Caco-2 (cell line): ENCODE measurements around the gene EPS15. TPM values are rescaled to one million over a fixed set of nuclear protein-coding genes. Genes with fewer than 3 reads are reported as not detected.

Experiments
- BruUV-seq: library from RNA; stranded (reverse); fragments of 400-500 nt; replicated peaks from 2 replicates; lab custom pipeline; 2021; lab: Mats Ljungman, UMichigan
- CTCF ChIA-PET: fragments of 300-600 bp; sonication (Branson Sonifier 250); formaldehyde crosslinking; loops from one replicate; lab custom pipeline; 2022; ENCODE audit warnings: antibody characterized with exemption; lab: Charles Lee
- POLR2A ChIA-PET: fragments of 300-600 bp; sonication (Branson Sonifier 250); formaldehyde crosslinking; loops from one replicate; lab custom pipeline; 2022; ENCODE audit warnings: antibody characterized with exemption; lab: Charles Lee
- DNase-seq, 2 experiments: peaks; one replicate each; pipeline versions ENCODE4 v3.0.0 to v3.0.0-alpha.2; 2020 to 2022
- H3K27me3 ChIP-seq: replicated peaks from 2 replicates; pipeline ENCODE4 v1.6.0; 2011; ENCODE audit warnings: low read length; ENCODE audit not compliant: control insufficient read depth, insufficient read depth
- H3K36me3 ChIP-seq: 2 replicates; pipeline ENCODE4 v1.5.1; 2011; ENCODE audit warnings: low read length; ENCODE audit not compliant: control insufficient read depth, insufficient read depth
- H3K4me1 ChIP-seq: fragments of 250-450 bp; sonication (Bioruptor Pico); 2 replicates; pipeline ENCODE4 v1.5.1; 2020; ENCODE audit warnings: mild to moderate bottlenecking
- H3K4me3 ChIP-seq: 2 replicates; pipeline ENCODE4 v1.5.1; 2011; ENCODE audit warnings: low read depth, mild to moderate bottlenecking, control low read depth, low read length
- H3K9me3 ChIP-seq: fragments of 250-450 bp; sonication (Bioruptor Pico); 2 replicates; pipeline ENCODE4 v1.5.1; 2020; ENCODE audit warnings: mild to moderate bottlenecking, moderate library complexity
- H3K27ac Mint-ChIP-seq: one replicate; pipeline ENCODE4 v1.8.0; 2022; ENCODE audit warnings: mixed read lengths; ENCODE audit not compliant: unreplicated experiment
- H3K27me3 Mint-ChIP-seq: one replicate; pipeline ENCODE4 v1.8.0; 2022; ENCODE audit warnings: mixed read lengths; ENCODE audit not compliant: insufficient read depth, unreplicated experiment
- H3K36me3 Mint-ChIP-seq: one replicate; pipeline ENCODE4 v1.8.0; 2022; ENCODE audit warnings: mild to moderate bottlenecking, mixed read lengths; ENCODE audit not compliant: insufficient read depth, unreplicated experiment
- H3K4me1 Mint-ChIP-seq: one replicate; pipeline ENCODE4 v1.8.0; 2022; ENCODE audit warnings: low read depth, mixed read lengths; ENCODE audit not compliant: unreplicated experiment
- H3K4me3 Mint-ChIP-seq: one replicate; pipeline ENCODE4 v1.8.0; 2022; ENCODE audit warnings: mild to moderate bottlenecking, moderate library complexity, mixed read lengths; ENCODE audit not compliant: unreplicated experiment
- H3K9me3 Mint-ChIP-seq: one replicate; pipeline ENCODE4 v1.8.0; 2022; ENCODE audit warnings: mixed read lengths; ENCODE audit not compliant: unreplicated experiment
- CTCF ChIP-seq, 2 experiments: fragments of 200-600 bp in 1 of 2; IDR thresholded peaks; 1 replicate in 1 of 2; 2 replicates in 1 of 2; pipeline versions ENCODE4 v1.5.1 to v1.8.0; 2011 to 2022; ENCODE audit warnings: antibody characterized with exemption in 1 of 2, control low read depth in 1 of 2, inconsistent platforms in 1 of 2, low read depth in 1 of 2, low read length in 1 of 2, mild to moderate bottlenecking in 1 of 2, moderate library complexity in 1 of 2; ENCODE audit not compliant: insufficient read depth in 1 of 2, severe bottlenecking in 1 of 2, unreplicated experiment in 1 of 2
- intact Hi-C: fragments of 100-400 bp; cut with micrococcal nuclease; formaldehyde crosslinking; loops from one replicate; pipeline ENCODE4 v1.10.0; 2022; ENCODE audit not compliant: unreplicated experiment
- total RNA-seq: library from RNA; stranded (reverse); gene quantifications from 2 replicates; pipeline ENCODE4 v1.2.3, GENCODE V29; 2022

EPS15 gene
- total RNA-seq, 1 experiment from 2014 or later = 41.5 TPM

DNA sequence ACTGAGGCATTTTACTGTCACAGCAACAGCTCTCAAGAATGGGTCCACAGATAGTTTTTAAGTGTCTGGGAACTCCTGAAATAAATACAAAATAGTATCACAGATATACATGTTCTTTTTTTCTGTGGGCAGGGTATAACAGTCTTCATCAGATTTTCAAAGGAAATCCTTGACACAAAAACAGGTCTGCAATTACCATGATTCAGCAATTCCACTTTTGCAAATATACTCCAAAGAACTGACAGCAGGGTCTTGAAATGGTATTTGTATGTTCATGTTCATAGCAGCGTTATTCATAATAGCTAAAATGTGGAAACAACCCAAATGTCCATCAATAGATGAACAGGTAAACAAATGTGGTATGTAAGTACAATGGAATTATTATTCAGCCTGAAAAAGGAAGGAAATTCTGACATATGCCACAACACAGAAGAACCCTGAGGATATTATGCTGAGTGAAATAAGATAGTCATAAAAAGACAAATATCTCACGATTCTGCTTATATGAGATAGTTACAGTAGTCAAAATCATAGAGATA is 85.0 kb downstream of the EPS15 start:
- no TSS peak for BruUV-seq
- TF ChIP-seq CTCF (IDR thresholded peaks at IDR 0.05; ENCODE audit: insufficient read depth in 1 of 2, low read depth in 1 of 2, low read length in 1 of 2, severe bottlenecking in 1 of 2, unreplicated experiment in 1 of 2) = no peak
- ChIA-PET CTCF (no interaction called here), POLR2A (no interaction called here)
- Histone ChIP-seq H3K27me3 (no peaks in the 10 kb centered on the region), H3K4me3 (no peak overlapping the region), H3K36me3 (no peaks in the 10 kb centered on the region), H3K4me1 (no peaks in the 10 kb centered on the region), H3K9me3 (no peaks in the 10 kb centered on the region)
- intact Hi-C loops = no loop called here
- no peak for DNase-seq
- Mint-ChIP-seq H3K9me3 (no peaks in the 10 kb centered on the region), H3K36me3 (peaks cover 17% of the 10 kb centered on the region), H3K27ac (no peak overlapping the region), H3K4me1 (no peaks in the 10 kb centered on the region), H3K4me3 (no peak overlapping the region), H3K27me3 (no peaks in the 10 kb centered on the region)

- no peak overlapping the region for H3K27ac Mint-ChIP-seq
- H3K9me3 Mint-ChIP-seq = no peaks in the 10 kb centered on the region
- no peaks in the 10 kb centered on the region for H3K27me3 ChIP-seq
- H3K4me3 ChIP-seq = no peak overlapping the region
- ChIA-PET POLR2A (no interaction called here), CTCF (no interaction called here)
- intact Hi-C loops = no loop called here
- H3K27me3 Mint-ChIP-seq = no peaks in the 10 kb centered on the region
- DNase-seq = no peak
- H3K4me1 Mint-ChIP-seq = no peaks in the 10 kb centered on the region
- H3K36me3 ChIP-seq = no peaks in the 10 kb centered on the region
- H3K4me1 ChIP-seq = no peaks in the 10 kb centered on the region
- no TSS peak for BruUV-seq
- no peak for TF ChIP-seq CTCF (IDR thresholded peaks at IDR 0.05; ENCODE audit: insufficient read depth in 1 of 2, low read depth in 1 of 2, low read length in 1 of 2, severe bottlenecking in 1 of 2, unreplicated experiment in 1 of 2)
- peaks cover 17% of the 10 kb centered on the region for H3K36me3 Mint-ChIP-seq
- H3K9me3 ChIP-seq = no peaks in the 10 kb centered on the region
- no peak overlapping the region for H3K4me3 Mint-ChIP-seq
Measured at GRCh38 chr1:51433269-51433971, 85.6 kb downstream of the EPS15 start.

DNA sequence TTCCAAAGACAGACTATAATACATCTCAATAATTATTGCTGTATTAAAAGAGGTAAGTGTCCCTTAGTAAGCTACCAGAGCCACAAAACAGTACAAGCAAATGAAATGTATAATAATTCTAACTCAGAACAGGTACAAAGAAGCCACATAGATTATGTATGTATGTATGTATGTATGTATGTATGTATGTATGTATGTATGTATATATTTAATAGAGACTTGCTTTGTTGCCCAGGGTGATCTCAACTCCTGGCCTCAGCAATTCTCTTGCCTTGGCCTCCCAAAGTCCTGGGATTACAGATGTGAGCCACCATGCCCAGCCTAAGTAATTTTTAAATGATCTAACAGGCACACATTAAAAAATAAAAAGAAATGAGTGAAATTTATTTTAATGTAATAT is 86.9 kb downstream of the EPS15 start:
- intact Hi-C loops = no loop called here
- no peak for DNase-seq
- ChIA-PET CTCF (no interaction called here), POLR2A (no interaction called here)
- Mint-ChIP-seq H3K36me3 (peaks cover 17% of the 10 kb centered on the region), H3K4me1 (no peaks in the 10 kb centered on the region), H3K9me3 (no peaks in the 10 kb centered on the region), H3K27me3 (no peaks in the 10 kb centered on the region), H3K4me3 (no peak overlapping the region), H3K27ac (no peak overlapping the region)
- no peaks in the 10 kb centered on the region for H3K36me3 ChIP-seq
- TF ChIP-seq CTCF (IDR thresholded peaks at IDR 0.05; ENCODE audit: insufficient read depth in 1 of 2, low read depth in 1 of 2, low read length in 1 of 2, severe bottlenecking in 1 of 2, unreplicated experiment in 1 of 2) = no peak
- H3K4me3 ChIP-seq = no peak overlapping the region
- no peaks in the 10 kb centered on the region for H3K4me1 ChIP-seq
- no TSS peak for BruUV-seq
- no peaks in the 10 kb centered on the region for H3K27me3 ChIP-seq
- no peaks in the 10 kb centered on the region for H3K9me3 ChIP-seq
